Aorta (tissue), 5 donors: ENCODE results near the gene MRPL34. TPM values are rescaled to one million over a fixed set of nuclear protein-coding genes. Genes with fewer than 3 reads are reported as not detected.
"Not testable (repeated sequence)": the region's sequence is repeated elsewhere in the genome, so short reads cannot be mapped to it uniquely, and the experiment has no call there.

Source experiments
- ATAC-seq: fragments of 200-7000 bp; cut with Tn5 transposase; one replicate; pipeline ENCODE4 v1.9.1; 2022; ENCODE audit warnings: moderate library complexity; ENCODE audit not compliant: low FRiP score
- DNase-seq, 2 donors: peaks; one replicate each; pipeline ENCODE4 v3.0.0-alpha.2; 2020
- H3K27ac ChIP-seq, 2 donors: one replicate each; pipeline ENCODE4 v1.5.1; 2013; ENCODE audit warnings: low read length in 2 of 2, mild to moderate bottlenecking in 2 of 2, moderate library complexity in 2 of 2, control low read depth in 1 of 2, inconsistent platforms in 1 of 2, low read depth in 1 of 2
- H3K27me3 ChIP-seq, 2 donors: one replicate each; pipeline ENCODE4 v1.6.1; 2013; ENCODE audit warnings: control low read depth in 1 of 2, low read length in 1 of 2, mild to moderate bottlenecking in 1 of 2, moderate library complexity in 1 of 2; ENCODE audit not compliant: insufficient read depth in 2 of 2, control insufficient read depth in 1 of 2
- H3K36me3 ChIP-seq, 2 donors: one replicate each; pipeline ENCODE4 v1.6.1; 2013; ENCODE audit warnings: control low read depth in 1 of 2, low read length in 1 of 2, mild to moderate bottlenecking in 1 of 2; ENCODE audit not compliant: insufficient read depth in 2 of 2, control insufficient read depth in 1 of 2
- H3K4me1 ChIP-seq, 2 donors: one replicate each; pipeline ENCODE4 v1.6.1; 2013; ENCODE audit warnings: low read length in 2 of 2, control low read depth in 1 of 2, mild to moderate bottlenecking in 1 of 2, moderate library complexity in 1 of 2; ENCODE audit not compliant: insufficient read depth in 2 of 2, control insufficient read depth in 1 of 2
- H3K4me3 ChIP-seq, 2 donors: one replicate each; pipeline ENCODE4 v1.5.1; 2013; ENCODE audit warnings: low read length in 2 of 2, control low read depth in 1 of 2, mild to moderate bottlenecking in 1 of 2
- H3K9me3 ChIP-seq: one replicate; pipeline ENCODE4 v1.6.1; 2013; ENCODE audit warnings: mild to moderate bottlenecking, low read length; ENCODE audit not compliant: control insufficient read depth
- whole genome bisulfite sequencing, 2 donors: extraction: QIAGEN DNeasy Blood & Tissue Kit; methylation state at CpG; one replicate each; pipeline ENCODE4 v1.1.7; 2013; 5-methylcytosine and 5-hydroxymethylcytosine counted together
- intact Hi-C, 2 donors: fragments of 100-400 bp; cut with DNase I; formaldehyde crosslinking; loops; one replicate each; pipeline versions ENCODE4 v1.14.2 to v1.15.0; 2022
- polyA plus RNA-seq, 2 donors: library from polyadenylated mRNA; stranded (reverse); fragments of 200-250 nt; gene quantifications; one replicate each; pipeline ENCODE4 v1.2.3, GENCODE V29; 2013
- total RNA-seq, 2 donors: library from RNA; stranded (reverse); fragmentation: NEBNext Ultra II Directional; extraction: Animal tissue kit (Norgen Biotek cat#: 25700); gene quantifications; one replicate each; pipeline ENCODE4 v1.2.1, GENCODE V29; 2021
- donor health status: healthy with polysubstance abuse.
- donor health status: Bipolar disorder and iron deficiency.
- donor health status: DM: no; HTN: no; CAD: no.
- donor health status: DM: no; HTN: no; CAD: no.
- donor health status: DM: yes; HTN: yes; CAD: no.

MRPL34 gene
- total and polyA plus RNA-seq, 4 donors, result 41.9 to 177 (median 94.0) TPM

DNA sequence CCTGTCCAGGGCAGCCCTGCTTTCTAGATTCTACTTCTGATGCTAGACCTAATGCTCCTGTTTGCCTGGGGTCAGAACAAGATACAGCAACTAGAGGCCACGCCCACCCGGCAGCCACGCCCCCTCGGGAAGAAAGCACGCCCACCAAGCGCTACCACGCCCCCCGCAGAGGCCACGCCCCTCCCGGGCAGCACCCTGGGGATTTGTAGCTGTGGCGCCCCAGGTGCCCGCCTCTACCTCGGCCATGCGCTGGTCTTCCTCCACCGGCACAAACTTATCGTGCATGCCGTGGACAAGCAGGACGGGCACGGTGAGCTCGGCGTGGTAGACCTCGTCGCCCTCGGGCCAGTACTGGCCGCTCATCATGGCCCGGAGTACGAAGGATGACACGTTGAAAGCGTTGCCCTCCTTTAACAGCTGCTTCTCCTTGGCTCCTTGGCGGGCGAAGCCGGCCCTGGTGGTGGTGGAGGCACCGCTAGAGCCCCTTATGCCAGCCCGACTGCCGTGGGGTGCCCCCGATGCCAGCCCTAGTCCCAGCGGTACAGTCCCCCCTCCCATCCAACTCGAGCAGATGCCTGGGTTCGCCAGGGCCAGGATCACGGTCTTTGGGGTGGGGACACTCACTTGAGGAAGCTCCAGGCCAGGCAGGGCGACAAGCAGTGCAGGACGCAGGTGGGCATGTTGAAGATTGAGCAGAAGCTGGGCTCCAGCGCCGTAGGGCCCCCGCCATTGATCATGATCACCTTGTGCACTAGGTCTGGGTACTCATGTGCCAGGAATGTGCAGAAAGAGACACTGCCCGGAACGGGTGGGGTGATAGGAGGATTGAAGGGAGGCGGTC, 11.4 kb upstream of the MRPL34 start:
- intact Hi-C loops, result no loop called here
- WGBS, 2 donors, result 72 to 81% methylated on average over 45 to 48 of the region's 48 CpGs
- Histone ChIP-seq H3K4me3 (no peak overlapping the region), H3K36me3 (no peaks in the 10 kb centered on the region), H3K27me3 (no peaks in the 10 kb centered on the region), H3K27ac (no peak overlapping the region), H3K9me3 (no peaks in the 10 kb centered on the region), H3K4me1 (no peaks in the 10 kb centered on the region)
- ATAC-seq (peak; percentile 3), DNase-seq (peak in 1 of 2 donors; percentile 83)

DNA sequence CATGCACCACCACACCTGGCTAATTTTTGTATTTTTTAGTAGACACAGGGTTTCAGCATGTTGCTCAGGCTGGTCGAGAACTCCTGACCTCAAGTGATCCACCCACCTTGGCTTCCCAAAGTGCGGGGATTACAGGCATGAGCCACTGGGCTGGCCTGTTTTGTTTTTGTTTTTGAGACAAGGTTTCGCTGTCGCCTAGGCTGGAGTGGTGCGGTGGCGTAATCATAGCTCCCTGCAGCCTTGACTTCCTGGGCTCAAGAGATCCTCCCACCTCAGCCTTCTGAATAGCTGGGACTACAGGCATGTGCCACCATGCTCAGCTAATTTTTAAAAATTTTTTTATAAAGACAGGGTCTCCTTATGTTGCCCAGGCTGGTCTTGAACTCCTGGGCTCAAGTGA, 10.1 kb upstream of the MRPL34 start:
- H3K27ac ChIP-seq, H3K9me3 ChIP-seq, DNase-seq, intact Hi-C loops, H3K27me3 ChIP-seq, ATAC-seq, H3K36me3 ChIP-seq, H3K4me1 ChIP-seq, H3K4me3 ChIP-seq: not testable (repeated sequence)
- WGBS, 2 donors, result 96 to 97% methylated on average over 6 of the region's 6 CpGs

DNA sequence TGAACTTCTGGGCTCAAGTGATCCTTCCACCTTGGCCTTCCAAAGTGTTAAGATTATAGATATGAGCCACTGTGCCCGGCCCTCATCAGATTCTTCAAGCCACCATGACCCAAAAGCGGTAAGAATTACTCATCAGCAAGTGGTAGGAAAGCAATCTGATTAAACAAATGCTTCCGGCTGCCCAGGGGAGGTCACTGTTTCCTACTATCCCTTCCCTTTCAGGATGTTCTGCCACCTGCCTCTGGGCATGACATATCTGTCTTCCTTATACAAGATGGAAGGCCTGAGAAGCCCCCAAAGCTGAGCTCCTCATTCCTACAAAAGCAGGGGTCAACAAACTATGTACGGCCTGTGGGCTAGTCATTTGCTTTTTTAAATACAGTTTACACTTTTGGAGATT, 9.4 kb upstream of the MRPL34 start:
- Histone ChIP-seq H3K27me3 (no peaks in the 10 kb centered on the region), H3K9me3 (no peaks in the 10 kb centered on the region), H3K27ac (no peak overlapping the region), H3K36me3 (no peaks in the 10 kb centered on the region), H3K4me1 (no peaks in the 10 kb centered on the region), H3K4me3 (no peak overlapping the region)
- ATAC-seq, result no peak
- 70 to 79% methylated on average over 4 of the region's 4 CpGs for WGBS, 2 donors
- DNase-seq, result no peak
- intact Hi-C loops, result no loop called here

DNA sequence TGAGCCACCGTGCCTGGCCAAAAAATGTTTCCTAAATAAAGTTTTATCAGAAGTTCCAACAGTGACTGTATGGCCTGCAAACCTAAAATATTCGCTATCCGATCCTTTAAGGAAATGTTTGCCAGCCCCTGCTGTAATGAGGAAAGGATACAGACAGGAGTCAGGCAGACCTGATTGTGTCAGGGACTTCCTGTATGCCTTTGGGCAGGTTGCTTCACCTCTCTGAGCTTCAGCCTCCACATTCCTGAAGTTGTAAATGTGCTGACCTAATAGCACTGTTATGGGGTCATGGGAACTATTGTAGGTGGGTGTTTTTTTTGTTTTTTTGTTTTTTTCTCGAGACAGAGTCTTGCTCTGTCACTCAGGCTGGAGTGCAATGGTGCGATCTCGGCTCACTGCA, 8.7 kb upstream of the MRPL34 start:
- Histone ChIP-seq H3K36me3 (no peaks in the 10 kb centered on the region), H3K9me3 (no peaks in the 10 kb centered on the region), H3K4me3 (no peak overlapping the region), H3K4me1 (no peaks in the 10 kb centered on the region), H3K27me3 (no peaks in the 10 kb centered on the region), H3K27ac (no peak overlapping the region)
- intact Hi-C loops, result no loop called here
- DNase-seq, result no peak
- 79 to 84% methylated on average over 6 of the region's 6 CpGs for WGBS, 2 donors
- ATAC-seq, result no peak

DNA sequence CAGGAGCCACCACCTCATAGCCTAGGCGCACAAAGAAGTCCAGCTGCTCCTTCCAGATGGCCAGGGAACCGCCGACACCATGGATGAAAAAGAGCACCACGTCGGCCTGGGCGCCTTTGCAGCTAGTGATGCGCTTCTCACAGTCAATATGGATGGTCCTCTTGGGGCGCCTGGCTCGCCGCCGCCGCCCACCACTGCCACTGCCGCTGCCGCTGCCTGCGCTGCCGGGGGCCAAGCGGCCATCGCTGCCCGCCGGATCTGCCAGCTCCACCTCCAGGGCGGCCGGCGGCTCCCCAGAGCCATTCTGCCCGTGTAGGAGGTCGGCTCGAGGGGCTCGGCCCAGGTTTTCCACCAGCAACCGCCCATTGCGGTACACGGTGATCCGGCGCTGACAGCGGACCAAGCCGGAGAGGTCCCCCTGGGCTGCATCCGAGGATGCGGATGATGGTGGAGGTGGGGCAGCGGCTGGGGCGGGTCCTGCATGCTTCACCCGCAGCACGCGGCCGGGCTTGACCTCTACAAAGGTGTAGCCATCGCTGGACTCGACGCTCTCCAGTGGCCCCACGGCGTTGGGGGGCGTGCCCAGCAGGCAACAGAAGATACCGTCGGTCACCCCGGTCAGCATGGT, 4.6 kb upstream of the MRPL34 start:
- Histone ChIP-seq H3K36me3 (no peaks in the 10 kb centered on the region), H3K27ac (no peak overlapping the region), H3K27me3 (no peaks in the 10 kb centered on the region), H3K4me3 (no peak overlapping the region), H3K9me3 (no peaks in the 10 kb centered on the region), H3K4me1 (no peaks in the 10 kb centered on the region)
- intact Hi-C loops, result loop anchor here in 1 of 2 donors (5.0 kb wide), 1 partner anchor 91 kb away; the partner anchor contains the start of gene CCDC194
- ATAC-seq (no peak), DNase-seq (peak in 1 of 2 donors; percentile 75)
- WGBS, 2 donors, result 95 to 96% methylated on average over 49 to 51 of the region's 51 CpGs

DNA sequence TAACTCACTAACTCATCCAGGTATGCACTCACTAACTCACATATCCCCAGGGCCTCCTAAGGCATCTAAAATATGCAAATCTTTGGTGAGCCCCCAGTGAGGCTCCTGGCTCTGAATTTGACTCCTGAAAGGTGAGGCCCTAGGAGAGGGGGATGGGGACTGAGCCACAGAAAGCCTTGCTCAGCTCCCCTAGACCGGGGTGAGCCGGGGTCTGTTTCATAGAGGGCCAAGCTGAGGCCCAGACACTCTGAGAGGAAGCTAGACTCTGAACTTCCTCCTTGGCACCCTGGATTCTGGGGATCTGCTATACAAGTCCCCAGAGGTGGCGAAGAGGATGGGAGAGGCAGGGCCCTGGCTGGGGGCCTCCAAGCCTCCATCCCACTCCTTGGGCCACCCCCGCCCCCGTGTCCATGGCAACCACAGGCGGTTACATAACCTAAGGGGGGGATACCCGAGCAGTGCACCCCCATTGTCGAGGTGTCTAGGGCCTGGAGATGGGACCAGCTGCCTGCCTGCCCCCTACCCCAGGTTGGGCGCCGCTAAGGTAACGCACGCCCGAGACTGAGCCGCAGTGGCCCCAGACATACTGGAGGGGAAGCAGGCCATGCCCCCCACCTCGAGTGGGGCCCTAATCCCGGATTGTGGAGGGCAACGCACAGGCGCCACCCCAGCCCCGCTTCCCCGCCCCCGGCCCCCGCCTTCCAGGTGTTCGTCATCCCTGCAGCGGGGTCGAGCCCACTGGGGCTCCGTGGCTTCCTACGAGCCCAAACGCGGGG, 3.1 kb upstream of the MRPL34 start:
- Histone ChIP-seq H3K27me3 (no peaks in the 10 kb centered on the region), H3K27ac (no peak overlapping the region), H3K36me3 (no peaks in the 10 kb centered on the region), H3K4me3 (peak overlapping the region; percentile 31 to 49), H3K9me3 (no peaks in the 10 kb centered on the region), H3K4me1 (no peaks in the 10 kb centered on the region)
- ATAC-seq (peak; percentile 2), DNase-seq (peak in 1 of 2 donors; percentile 75)
- intact Hi-C loops, result loop anchor here in 1 of 2 donors (5.0 kb wide), 1 partner anchor 90 kb away; the partner anchor contains the start of gene CCDC194
- WGBS, 2 donors, result 10 to 12% methylated on average over 23 to 29 of the region's 29 CpGs

DNA sequence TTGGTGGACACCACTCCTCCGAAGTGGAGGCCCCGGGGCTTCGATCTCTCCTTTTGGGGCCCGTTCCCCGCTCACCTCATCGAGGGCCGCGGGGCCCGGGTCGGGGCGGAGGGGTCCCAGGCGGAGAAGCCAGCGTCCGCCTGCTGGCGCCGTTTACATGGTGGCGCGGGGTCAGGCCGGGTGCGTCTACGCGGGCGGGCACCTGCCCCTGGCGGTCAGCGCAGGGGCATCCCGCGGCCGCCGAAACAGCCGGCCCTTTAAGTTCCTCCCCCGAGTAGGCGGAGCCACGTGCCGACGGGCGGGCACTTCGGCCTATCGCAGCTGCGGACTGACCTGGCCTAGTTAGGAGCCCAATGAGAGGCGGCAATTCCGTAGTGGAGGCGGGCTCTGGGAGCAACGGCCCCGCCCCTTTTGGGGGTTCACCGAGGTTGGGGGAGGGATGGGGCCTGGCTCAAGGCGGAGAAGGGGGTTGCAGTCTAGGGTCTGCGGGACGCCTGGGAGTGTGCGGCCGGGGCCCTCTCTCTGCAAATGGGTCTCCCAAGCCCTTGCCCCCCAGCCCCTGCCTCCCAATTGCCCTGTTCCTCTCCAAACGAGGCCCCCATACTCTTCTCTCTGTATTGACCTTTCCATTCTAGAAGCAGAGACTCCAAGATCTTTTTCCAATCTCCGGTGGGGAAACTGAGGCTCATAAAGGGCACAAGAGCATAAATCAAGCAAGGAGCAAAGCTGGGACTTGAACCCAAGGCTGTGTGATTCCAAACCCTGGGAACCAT, 2.3 kb upstream of the MRPL34 start, which contains the start of gene ABHD8:
TSS of gene ABHD8 (minus strand) at position 259 of the 773 bp plus-strand sequence. CDS start 1,809 bp downstream, outside the sequence.
- 1 to 2% methylated on average over 47 to 52 of the region's 52 CpGs for WGBS, 2 donors
- no peaks in the 10 kb centered on the region for H3K36me3 ChIP-seq
- H3K9me3 ChIP-seq, result no peaks in the 10 kb centered on the region
- no peaks in the 10 kb centered on the region for H3K27me3 ChIP-seq
- peak; percentile 89 for ATAC-seq
- intact Hi-C loops, result loop anchor here in 1 of 2 donors (5.0 kb wide), 1 partner anchor 89 kb away; the partner anchor contains the start of gene CCDC194
- no peaks in the 10 kb centered on the region for H3K4me1 ChIP-seq
- no peak within 1 kb of the TSS for H3K27ac ChIP-seq
- peak; percentile 98 for DNase-seq
- peak within 1 kb of the TSS; percentile 31 to 49 for H3K4me3 ChIP-seq

DNA sequence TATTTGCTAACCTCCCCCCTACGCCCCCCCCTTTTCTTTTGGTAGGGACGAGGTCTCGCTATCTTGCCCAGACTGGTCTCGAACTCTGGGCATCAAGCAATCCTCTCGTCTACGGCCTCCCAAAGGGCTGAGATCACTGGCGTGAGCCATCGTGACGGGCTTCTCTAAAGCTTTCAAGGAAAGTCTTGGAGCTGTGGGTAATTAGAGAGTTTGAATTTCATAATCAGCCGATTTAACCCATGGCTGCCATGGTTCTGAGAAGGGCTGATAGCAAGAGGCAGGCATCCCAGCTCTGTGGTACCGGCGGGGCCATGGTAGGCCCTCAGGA, 1.8 kb upstream of the MRPL34 start:
- Histone ChIP-seq H3K4me3 (no peak overlapping the region), H3K27me3 (no peaks in the 10 kb centered on the region), H3K27ac (no peak overlapping the region), H3K36me3 (no peaks in the 10 kb centered on the region), H3K4me1 (no peaks in the 10 kb centered on the region), H3K9me3 (no peaks in the 10 kb centered on the region)
- WGBS, 2 donors, result 51 to 58% methylated on average over 12 of the region's 12 CpGs
- intact Hi-C loops, result loop anchor here in 1 of 2 donors (2.0 to 5.0 kb wide), 2 partner anchors 33 to 88 kb away; partner anchors contain the start of genes CCDC194 and GTPBP3
- DNase-seq (no peak), ATAC-seq (no peak)
